ENCODE measurements around the gene FER1L5. TPM values are rescaled to one million over a fixed set of nuclear protein-coding genes. Genes with fewer than 3 reads are reported as not detected.

FER1L5 gene
- total and polyA plus RNA-seq, 8 donors: 0.29 to 1.1 (median 0.79) TPM

DNA sequence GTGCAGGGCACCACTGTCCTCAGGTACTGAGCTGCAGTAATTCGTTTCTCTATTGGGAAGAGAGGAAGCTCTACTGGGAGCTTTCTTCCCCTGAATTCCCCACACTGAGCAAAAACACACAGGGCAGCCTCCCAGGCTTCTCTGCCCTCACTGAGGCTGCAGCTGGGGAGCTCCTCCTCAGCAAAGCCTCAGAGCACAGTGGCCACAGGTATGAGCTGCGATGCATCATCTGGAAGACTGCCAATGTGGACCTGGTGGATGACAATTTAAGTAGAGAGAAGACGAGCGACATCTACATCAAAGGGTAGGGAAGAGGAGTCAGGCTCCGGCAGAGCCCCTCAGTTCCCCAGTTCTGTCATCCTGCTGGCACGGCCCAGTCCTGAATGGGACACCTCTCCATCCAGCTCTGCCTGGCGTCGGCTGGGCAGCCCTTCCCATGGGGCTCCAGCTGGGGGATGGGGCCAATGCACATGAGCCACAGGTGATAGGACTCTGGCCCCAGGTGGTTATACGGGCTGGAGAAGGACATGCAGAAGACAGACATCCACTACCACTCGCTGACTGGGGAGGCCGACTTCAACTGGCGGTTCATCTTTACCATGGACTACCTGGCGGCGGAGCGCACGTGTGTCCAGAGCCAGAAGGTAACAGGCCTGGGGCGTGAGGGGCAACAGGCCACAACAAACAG is 59.7 kb downstream of the FER1L5 start:
- H3K4me3 ChIP-seq: no peak overlapping the region
- peaks cover 0 to 59% of the 10 kb centered on the region in 2 donors for H3K36me3 ChIP-seq
- TF ChIP-seq, protein P1, sequence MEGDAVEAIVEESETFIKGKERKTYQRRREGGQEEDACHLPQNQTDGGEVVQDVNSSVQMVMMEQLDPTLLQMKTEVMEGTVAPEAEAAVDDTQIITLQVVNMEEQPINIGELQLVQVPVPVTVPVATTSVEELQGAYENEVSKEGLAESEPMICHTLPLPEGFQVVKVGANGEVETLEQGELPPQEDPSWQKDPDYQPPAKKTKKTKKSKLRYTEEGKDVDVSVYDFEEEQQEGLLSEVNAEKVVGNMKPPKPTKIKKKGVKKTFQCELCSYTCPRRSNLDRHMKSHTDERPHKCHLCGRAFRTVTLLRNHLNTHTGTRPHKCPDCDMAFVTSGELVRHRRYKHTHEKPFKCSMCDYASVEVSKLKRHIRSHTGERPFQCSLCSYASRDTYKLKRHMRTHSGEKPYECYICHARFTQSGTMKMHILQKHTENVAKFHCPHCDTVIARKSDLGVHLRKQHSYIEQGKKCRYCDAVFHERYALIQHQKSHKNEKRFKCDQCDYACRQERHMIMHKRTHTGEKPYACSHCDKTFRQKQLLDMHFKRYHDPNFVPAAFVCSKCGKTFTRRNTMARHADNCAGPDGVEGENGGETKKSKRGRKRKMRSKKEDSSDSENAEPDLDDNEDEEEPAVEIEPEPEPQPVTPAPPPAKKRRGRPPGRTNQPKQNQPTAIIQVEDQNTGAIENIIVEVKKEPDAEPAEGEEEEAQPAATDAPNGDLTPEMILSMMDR (IDR thresholded peaks at IDR 0.05): no peak
- H3K27me3 ChIP-seq: no peaks in the 10 kb centered on the region
- intact Hi-C loops (cut with DNase I): no loop called here
- no peaks in the 10 kb centered on the region for H3K9me3 ChIP-seq
- no peak for ATAC-seq
- no peak for DNase-seq
- no peaks in the 10 kb centered on the region for H3K4me1 ChIP-seq
- H3K27ac ChIP-seq: no peak overlapping the region

DNA sequence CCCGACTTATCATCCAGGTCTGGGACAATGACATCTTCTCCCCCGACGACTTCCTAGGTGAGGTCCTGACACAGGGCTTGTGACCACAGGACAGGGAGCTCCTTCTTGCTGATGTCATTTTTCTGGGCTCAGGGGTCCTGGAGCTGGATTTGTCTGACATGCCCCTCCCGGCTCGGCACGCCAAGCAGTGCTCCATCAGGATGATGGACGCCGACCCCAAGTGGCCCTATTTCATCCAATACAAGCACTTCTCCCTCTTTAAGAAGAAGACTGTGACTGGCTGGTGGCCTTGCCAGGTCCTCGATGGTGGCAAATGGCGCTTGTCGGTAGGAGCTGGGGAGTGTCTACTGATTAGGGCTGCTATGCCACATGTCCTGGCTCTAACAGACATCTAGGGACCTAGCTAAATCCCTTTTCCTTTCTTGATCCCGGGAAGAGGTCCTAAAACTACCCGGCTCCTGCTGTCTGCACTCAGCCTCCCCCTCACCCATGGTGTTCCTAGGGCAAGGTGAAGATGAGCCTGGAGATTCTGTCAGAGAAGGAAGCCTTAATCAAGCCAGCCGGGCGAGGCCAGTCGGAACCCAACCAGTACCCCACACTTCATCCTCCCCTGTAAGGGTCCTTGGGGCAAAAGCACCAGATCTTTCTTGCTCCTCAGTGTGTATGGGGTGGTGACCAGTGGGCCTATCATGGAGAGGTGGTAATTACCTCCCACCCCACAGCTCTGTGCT is 60.6 kb downstream of the FER1L5 start:
- intact Hi-C loops (cut with DNase I): no loop called here
- H3K4me1 ChIP-seq: no peaks in the 10 kb centered on the region
- H3K4me3 ChIP-seq: no peak overlapping the region
- no peaks in the 10 kb centered on the region for H3K27me3 ChIP-seq
- TF ChIP-seq, protein P1 (IDR thresholded peaks at IDR 0.05): no peak
- peaks cover 0 to 68% of the 10 kb centered on the region in 2 donors for H3K36me3 ChIP-seq
- DNase-seq (no peak), ATAC-seq (no peak)
- H3K27ac ChIP-seq: no peak overlapping the region
- H3K9me3 ChIP-seq: no peaks in the 10 kb centered on the region

GRCh38 chr2:96710985-96711384 is 68.4 kb downstream of the FER1L5 start:
- Histone ChIP-seq H3K9me3 (no peaks in the 10 kb centered on the region), H3K27me3 (no peaks in the 10 kb centered on the region), H3K27ac (no peak overlapping the region), H3K4me1 (no peaks in the 10 kb centered on the region), H3K36me3 (peaks cover 4 to 65% of the 10 kb centered on the region in 2 donors), H3K4me3 (no peak overlapping the region)
- intact Hi-C loops (cut with DNase I): no loop called here
- TF ChIP-seq, protein P1 (IDR thresholded peaks at IDR 0.05): no peak
- ATAC-seq: no peak
- no peak for DNase-seq

GRCh38 chr2:96715658-96716057 is 73.1 kb downstream of the FER1L5 start:
- peak; percentile 25 for ATAC-seq
- no peak for DNase-seq
- TF ChIP-seq, protein P1 (IDR thresholded peaks at IDR 0.05): no peak
- H3K27me3 ChIP-seq: no peaks in the 10 kb centered on the region
- H3K36me3 ChIP-seq: peaks cover 0 to 25% of the 10 kb centered on the region in 2 donors
- H3K4me1 ChIP-seq: no peaks in the 10 kb centered on the region
- H3K27ac ChIP-seq: no peak overlapping the region
- no peak overlapping the region for H3K4me3 ChIP-seq
- no peaks in the 10 kb centered on the region for H3K9me3 ChIP-seq
- intact Hi-C loops (cut with DNase I): no loop called here

DNA sequence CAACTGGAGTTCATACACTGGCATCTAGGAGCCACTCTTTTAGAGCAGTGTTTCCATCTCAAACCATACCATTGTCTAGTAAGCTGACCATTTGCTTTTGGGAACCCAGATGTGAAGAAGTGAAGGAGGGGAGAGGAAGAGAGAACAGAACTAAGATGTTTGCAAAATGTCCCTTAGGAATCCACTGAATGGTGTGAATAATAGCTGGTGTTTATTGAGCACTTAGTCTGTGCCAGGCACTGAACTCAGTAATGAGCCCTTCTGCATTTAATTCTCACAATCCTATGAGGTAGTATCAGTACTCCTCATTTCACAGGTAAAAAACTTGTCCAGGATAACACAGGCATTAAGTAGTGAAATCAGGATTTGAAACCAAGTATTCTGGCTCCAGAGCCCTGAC is 73.8 kb downstream of the FER1L5 start:
- no peak overlapping the region for H3K27ac ChIP-seq
- H3K36me3 ChIP-seq: peaks cover 0 to 17% of the 10 kb centered on the region in 2 donors
- no peaks in the 10 kb centered on the region for H3K27me3 ChIP-seq
- H3K9me3 ChIP-seq: no peaks in the 10 kb centered on the region
- TF ChIP-seq, protein P1 (IDR thresholded peaks at IDR 0.05): no peak
- no peak for DNase-seq
- H3K4me1 ChIP-seq: no peaks in the 10 kb centered on the region
- no peak overlapping the region for H3K4me3 ChIP-seq
- no peak for ATAC-seq
- intact Hi-C loops (cut with DNase I): no loop called here
